Panc1 (cell line): ENCODE data around the gene OXTR. TPM values are rescaled to one million over a fixed set of nuclear protein-coding genes. Genes with fewer than 3 reads are reported as not detected.

Experiments
- ATAC-seq: fragments of 200-7000 bp; cut with Tn5 transposase; 2 replicates; pipeline ENCODE4 v1.9.1; 2020; ENCODE audit warnings: mild to moderate bottlenecking, moderate library complexity
- BruUV-seq: library from RNA; stranded (reverse); fragments of 400-500 nt; replicated peaks from 2 replicates; lab custom pipeline; 2021; lab: Mats Ljungman, UMichigan
- CTCF ChIA-PET: fragments of 300-600 bp; sonication (Branson Sonifier 250); formaldehyde crosslinking; loops from one replicate; lab custom pipeline; 2022; ENCODE audit warnings: antibody characterized with exemption; lab: Charles Lee
- POLR2A ChIA-PET: fragments of 300-600 bp; sonication (Branson Sonifier 250); formaldehyde crosslinking; loops from one replicate; lab custom pipeline; 2022; ENCODE audit warnings: antibody characterized with exemption; lab: Charles Lee
- DNase-seq: peaks from one replicate; pipeline ENCODE4 v3.0.0-alpha.2; 2010; ENCODE audit warnings: low read depth, low spot score
- H3K27ac ChIP-seq: 2 replicates; pipeline ENCODE4 v1.5.1; 2011; ENCODE audit warnings: mild to moderate bottlenecking, low read length, inconsistent platforms
- H3K27me3 ChIP-seq: fragments of 200-500 bp; sonication (Bioruptor generic); 2 replicates; pipeline ENCODE4 v1.6.0; 2014; ENCODE audit warnings: low read length, inconsistent platforms; ENCODE audit not compliant: control insufficient read depth, insufficient read depth
- H3K36me3 ChIP-seq: fragments of 200-500 bp; sonication (Bioruptor generic); 2 replicates; pipeline ENCODE4 v1.5.1; 2014; ENCODE audit warnings: inconsistent platforms, mild to moderate bottlenecking, low read length, moderate library complexity; ENCODE audit not compliant: control insufficient read depth, insufficient read depth
- H3K4me1 ChIP-seq: 2 replicates; pipeline ENCODE4 v1.5.1; 2011; ENCODE audit warnings: inconsistent platforms, mild to moderate bottlenecking, low read length, moderate library complexity; ENCODE audit not compliant: control insufficient read depth, insufficient read depth
- H3K4me3 ChIP-seq, 2 experiments: 2 replicates each; pipeline ENCODE4 v1.5.1; 2011 to 2012; ENCODE audit warnings: low read depth in 2 of 2, low read length in 2 of 2, mild to moderate bottlenecking in 2 of 2, inconsistent platforms in 1 of 2, moderate library complexity in 1 of 2
- H3K9me3 ChIP-seq: fragments of 200-500 bp; sonication (Bioruptor generic); 2 replicates; pipeline ENCODE4 v1.5.1; 2014; ENCODE audit warnings: low read depth, mild to moderate bottlenecking, inconsistent platforms, low read length, moderate library complexity; ENCODE audit not compliant: control insufficient read depth, insufficient read depth
- CTCF ChIP-seq: fragments of 450-650 bp; IDR thresholded peaks from 2 replicates; pipeline ENCODE4 v1.5.1; 2017; ENCODE audit warnings: mild to moderate bottlenecking
- POLR2AphosphoS5 ChIP-seq: IDR thresholded peaks from 2 replicates; pipeline ENCODE4 v1.6.1; 2012; ENCODE audit warnings: mild to moderate bottlenecking, low read depth, low read length, moderate library complexity
- REST ChIP-seq, 2 experiments: IDR thresholded peaks; 2 replicates each; pipeline ENCODE4 v1.6.1; 2011 to 2012; ENCODE audit warnings: low read depth in 2 of 2, control low read depth in 1 of 2, low read length in 1 of 2, mild to moderate bottlenecking in 1 of 2, moderate library complexity in 1 of 2; ENCODE audit not compliant: insufficient read depth in 1 of 2
- SIN3A ChIP-seq: IDR thresholded peaks from 2 replicates; pipeline ENCODE4 v1.6.1; 2012; ENCODE audit warnings: low read depth, mild to moderate bottlenecking, low read length, moderate library complexity, borderline replicate concordance; ENCODE audit not compliant: insufficient read depth
- TCF7L2 ChIP-seq: IDR thresholded peaks from 2 replicates; pipeline ENCODE4 v1.6.1; 2011; ENCODE audit warnings: mild to moderate bottlenecking, low read depth, low read length, inconsistent platforms
- in situ Hi-C: cut with HindIII; loops from 2 replicates; pipeline ENCODE4 v1.10.0; 2016; ENCODE audit warnings: low sequenced_read_pairs, low pct_unique_long_range_greater_than_20kb
- intact Hi-C: fragments of 100-400 bp; cut with micrococcal nuclease; formaldehyde crosslinking; loops from one replicate; pipeline ENCODE4 v1.10.0; 2022; ENCODE audit not compliant: unreplicated experiment
- total RNA-seq: library from RNA; stranded (reverse); gene quantifications from one replicate; pipeline ENCODE4 v1.2.1, GENCODE V29; 2021; ENCODE audit not compliant: unreplicated experiment

OXTR gene
- total RNA-seq, 1 experiment from 2014 or later, result 2.7 TPM

DNA sequence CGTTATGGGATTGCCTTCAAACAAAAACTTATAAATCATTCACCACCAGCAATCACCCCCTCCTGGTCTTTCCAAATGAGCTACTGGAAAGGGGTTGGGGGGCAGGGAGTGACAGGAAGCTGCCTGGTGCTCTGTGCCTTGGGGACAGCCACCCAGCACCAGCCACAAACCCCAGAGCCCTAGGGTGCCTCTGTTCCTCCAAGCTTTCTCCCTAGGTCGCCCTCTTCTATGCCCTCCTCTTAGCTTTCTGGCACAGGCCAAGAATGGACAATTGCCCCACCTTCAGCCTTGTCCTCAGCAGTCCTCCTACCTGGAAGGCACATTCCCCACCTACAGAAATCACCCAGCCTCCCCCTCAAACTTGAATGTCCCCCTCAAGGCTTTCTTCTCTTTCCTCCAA is 3.3 kb downstream of the OXTR start:
- no peaks in the 10 kb centered on the region for H3K27me3 ChIP-seq
- no peaks in the 10 kb centered on the region for H3K9me3 ChIP-seq
- ChIA-PET CTCF (interaction anchor here (1.0 kb wide), 1 partner anchor 10 kb away, joined by 4 read pairs; no protein-coding TSS in a partner anchor), POLR2A (no interaction called here)
- H3K36me3 ChIP-seq, result no peaks in the 10 kb centered on the region
- no peaks in the 10 kb centered on the region; the same call in 1 of the 2 replicates for H3K4me1 ChIP-seq
- in situ Hi-C loops (no loop called here), intact Hi-C loops (no loop called here)
- no peak overlapping the region for H3K4me3 ChIP-seq
- no peak for ATAC-seq
- no peak for DNase-seq
- no TSS peak for BruUV-seq
- H3K27ac ChIP-seq, result no peak overlapping the region
- TF ChIP-seq TCF7L2 (no peak), SIN3A (no peak), POLR2AphosphoS5 (no peak), CTCF (no peak), REST (IDR thresholded peaks at IDR 0.05; ENCODE audit: insufficient read depth in 1 of 2, low read depth in 2 of 2, low read length in 1 of 2) (no peak)

GRCh38 chr3:8765528-8765927 is 3.9 kb downstream of the OXTR start:
- in situ Hi-C loops, result no loop called here
- Histone ChIP-seq H3K27ac (no peak overlapping the region), H3K36me3 (no peaks in the 10 kb centered on the region), H3K4me1 (no peaks in the 10 kb centered on the region; the same call in 1 of the 2 replicates), H3K27me3 (no peaks in the 10 kb centered on the region), H3K4me3 (no peak overlapping the region), H3K9me3 (no peaks in the 10 kb centered on the region)
- intact Hi-C loops, result no loop called here
- no peak for DNase-seq
- CTCF ChIA-PET, result interaction anchor here (1.0 kb wide), 1 partner anchor 10 kb away, joined by 4 read pairs; no protein-coding TSS in a partner anchor
- no TSS peak for BruUV-seq
- TF ChIP-seq REST (IDR thresholded peaks at IDR 0.05; ENCODE audit: insufficient read depth in 1 of 2, low read depth in 2 of 2, low read length in 1 of 2), result no peak
- TF ChIP-seq POLR2AphosphoS5, result no peak
- no peak for TF ChIP-seq TCF7L2
- no peak for TF ChIP-seq CTCF
- no peak for ATAC-seq
- POLR2A ChIA-PET, result no interaction called here
